Muscle of leg (tissue), 16 donors: ENCODE data around the gene WDR86. TPM values are rescaled to one million over a fixed set of nuclear protein-coding genes. Genes with fewer than 3 reads are reported as not detected.

ENCODE experiments used
- DNase-seq: peaks from one replicate; pipeline ENCODE4 v3.0.0; 2013
- H3K27ac ChIP-seq: one replicate; pipeline ENCODE4 v1.5.1; 2013; ENCODE audit warnings: mild to moderate bottlenecking, low read length, control low read depth
- H3K27me3 ChIP-seq: one replicate; pipeline ENCODE4 v1.6.1; 2013; ENCODE audit warnings: low read length; ENCODE audit not compliant: control insufficient read depth, insufficient read depth
- H3K36me3 ChIP-seq: one replicate; pipeline ENCODE4 v1.6.1; 2013; ENCODE audit warnings: low read length; ENCODE audit not compliant: control insufficient read depth, insufficient read depth
- H3K4me1 ChIP-seq: one replicate; pipeline ENCODE4 v1.6.1; 2013; ENCODE audit warnings: low read length; ENCODE audit not compliant: control insufficient read depth, insufficient read depth
- H3K4me3 ChIP-seq: one replicate; pipeline ENCODE4 v1.5.1; 2013; ENCODE audit warnings: low read length, control low read depth
- H3K9me3 ChIP-seq: replicated peaks from 2 replicates; pipeline ENCODE4 v1.6.1; 2013; ENCODE audit warnings: low read depth, low read length; ENCODE audit not compliant: control insufficient read depth
- WGBS: methylation state at CpG from one replicate; pipeline ENCODE4 v1.1.5; 2013; ENCODE audit warnings: missing lambda C conversion rate; ENCODE audit not compliant: insufficient coverage; 5-methylcytosine and 5-hydroxymethylcytosine counted together
- long read RNA-seq, 11 donors: transcript quantifications; one replicate each; lab custom pipeline, GENCODE V29; 2026
- polyA plus RNA-seq, 8 donors: library from polyadenylated mRNA; unstranded; fragments of 120-200 nt; gene quantifications; one replicate each; pipeline versions ENCODE4 v1.2.1 to v1.2.3, GENCODE V29; 2013; ENCODE audit warnings: inconsistent platforms in 1 of 8, low replicate concordance in 1 of 8; ENCODE audit not compliant: insufficient read length in 8 of 8, insufficient read depth in 1 of 8
- total RNA-seq: library from RNA; stranded (reverse); fragments of 120-200 nt; gene quantifications from one replicate; pipeline ENCODE4 v1.2.4, GENCODE V29; 2013

The WDR86 gene, protein sequence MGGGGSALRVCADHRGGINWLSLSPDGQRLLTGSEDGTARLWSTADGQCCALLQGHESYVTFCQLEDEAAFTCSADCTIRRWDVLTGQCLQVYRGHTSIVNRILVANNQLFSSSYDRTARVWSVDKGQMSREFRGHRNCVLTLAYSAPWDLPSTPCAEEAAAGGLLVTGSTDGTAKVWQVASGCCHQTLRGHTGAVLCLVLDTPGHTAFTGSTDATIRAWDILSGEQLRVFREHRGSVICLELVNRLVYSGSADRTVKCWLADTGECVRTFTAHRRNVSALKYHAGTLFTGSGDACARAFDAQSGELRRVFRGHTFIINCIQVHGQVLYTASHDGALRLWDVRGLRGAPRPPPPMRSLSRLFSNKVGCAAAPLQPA
- total RNA-seq (3.4 TPM), polyA plus RNA-seq (10 to 100 TPM in 1 of 8 donors, 1 to 10 TPM in 7; 2.8 to 11.0 (median 5.8) TPM)
- long read RNA-seq, donor 1: 0 reads
- long read RNA-seq, donor 2: 0 reads
- long read RNA-seq, donor 3, partial matches to known transcripts: 0 of 2 reads
- long read RNA-seq, donor 3, other reads (novel, unspliced or antisense): 0 of 2 reads
- long read RNA-seq, donor 4, partial matches to known transcripts: 0 of 1 reads
- long read RNA-seq, donor 4, other reads (novel, unspliced or antisense): 0 of 1 reads
- long read RNA-seq, donor 5, partial matches to known transcripts: 28 of 30 reads
- long read RNA-seq, donor 5, other reads (novel, unspliced or antisense): 0 of 30 reads
- long read RNA-seq, donor 6, partial matches to known transcripts: 0 of 4 reads
- long read RNA-seq, donor 6, other reads (novel, unspliced or antisense): 0 of 4 reads
- long read RNA-seq, donor 7: 0 reads
- long read RNA-seq, donor 8: 0 reads
- long read RNA-seq, donor 9: 0 reads
- long read RNA-seq, donor 10, partial matches to known transcripts: 0 of 1 reads
- long read RNA-seq, donor 10, other reads (novel, unspliced or antisense): 0 of 1 reads
- long read RNA-seq, donor 11: 0 reads

GRCh38 chr7:151409667-151410404 lies at the start of gene WDR86:
Gene WDR86 (minus strand): TSS chr7:151410038. CDS start chr7:151409589, 449 bp downstream.
- peak; percentile 62 for DNase-seq
- peak within 1 kb of the TSS; percentile 52 for H3K4me3 ChIP-seq
- peaks cover 21% of the 10 kb centered on the region for H3K4me1 ChIP-seq
- no peaks in the 10 kb centered on the region for H3K9me3 ChIP-seq
- no peaks in the 10 kb centered on the region for H3K36me3 ChIP-seq
- under 1% methylated on average over 60 of the region's 75 CpGs for WGBS
- peaks cover 46% of the 10 kb centered on the region for H3K27me3 ChIP-seq
- H3K27ac ChIP-seq: no peak within 1 kb of the TSS

- H3K36me3 ChIP-seq: no peaks in the 10 kb centered on the region
- 93% methylated on average over 2 of the region's 6 CpGs for WGBS
- peaks cover 5% of the 10 kb centered on the region for H3K9me3 ChIP-seq
- peaks cover 21% of the 10 kb centered on the region for H3K4me1 ChIP-seq
- no peak for DNase-seq
- no peak overlapping the region for H3K4me3 ChIP-seq
- no peak overlapping the region for H3K27ac ChIP-seq
- H3K27me3 ChIP-seq: peaks cover 3% of the 10 kb centered on the region
Observed at GRCh38 chr7:151457534-151457933, 47.7 kb upstream of the WDR86 start.

- WGBS: 61% methylated on average over 2 of the region's 4 CpGs
- Histone ChIP-seq H3K4me3 (no peak overlapping the region), H3K9me3 (no peaks in the 10 kb centered on the region), H3K27me3 (peaks cover 3% of the 10 kb centered on the region), H3K36me3 (no peaks in the 10 kb centered on the region), H3K27ac (no peak overlapping the region), H3K4me1 (peaks cover 21% of the 10 kb centered on the region)
- no peak for DNase-seq
Observed at GRCh38 chr7:151456782-151457181, 46.9 kb upstream of the WDR86 start.

DNA sequence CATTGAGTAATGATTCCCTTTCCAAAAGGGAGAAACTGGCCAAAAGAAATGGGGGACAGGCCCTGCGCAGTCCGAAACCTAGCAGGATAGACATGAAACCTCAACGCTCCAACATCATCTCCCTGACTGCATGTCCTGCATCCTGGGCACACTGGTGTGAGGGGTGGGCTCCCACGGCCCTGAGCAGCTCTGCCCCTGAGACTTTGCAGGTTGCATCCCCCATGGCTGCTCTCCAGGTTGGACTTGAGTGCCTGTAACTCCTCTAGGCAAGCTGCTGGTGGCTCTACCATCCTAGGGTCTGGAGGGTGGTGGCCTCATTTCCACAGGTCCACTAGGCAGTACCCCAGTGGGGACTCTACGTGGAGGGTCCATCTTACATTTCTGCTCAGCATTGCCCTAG lies 46.4 kb upstream of the WDR86 start:
- Histone ChIP-seq H3K4me3 (no peak overlapping the region), H3K27me3 (peaks cover 3% of the 10 kb centered on the region), H3K36me3 (no peaks in the 10 kb centered on the region), H3K4me1 (peaks cover 21% of the 10 kb centered on the region), H3K9me3 (no peaks in the 10 kb centered on the region), H3K27ac (no peak overlapping the region)
- 80% methylated on average over 1 of the region's 5 CpGs for WGBS
- DNase-seq: no peak

DNA sequence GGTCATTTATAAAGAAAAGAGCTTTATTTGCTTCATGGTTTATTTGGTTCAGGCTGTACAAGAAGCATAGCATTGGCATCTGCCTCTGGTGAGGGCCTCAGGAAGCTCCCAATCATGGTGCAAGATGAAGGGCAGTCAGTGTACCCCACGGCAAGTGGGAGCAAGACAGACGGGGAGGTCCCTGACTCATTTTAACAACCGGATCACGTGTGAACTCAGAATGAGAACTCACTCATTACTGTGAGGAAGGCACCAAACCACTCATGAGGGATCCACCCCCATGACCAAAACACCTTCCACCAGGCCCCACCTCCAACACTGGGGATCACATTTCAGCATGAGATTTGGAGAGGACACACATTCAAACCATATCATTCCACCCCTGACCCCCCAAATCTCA lies 45.9 kb upstream of the WDR86 start:
- Histone ChIP-seq H3K27me3 (peaks cover 3% of the 10 kb centered on the region), H3K36me3 (no peaks in the 10 kb centered on the region), H3K4me3 (no peak overlapping the region), H3K9me3 (no peaks in the 10 kb centered on the region), H3K4me1 (peaks cover 18% of the 10 kb centered on the region), H3K27ac (no peak overlapping the region)
- no peak for DNase-seq
- WGBS: no CpG with 5 or more reads among the region's 4 CpGs

- H3K4me3 ChIP-seq: no peak overlapping the region
- H3K4me1 ChIP-seq: peaks cover 11% of the 10 kb centered on the region
- DNase-seq: no peak
- no peak overlapping the region for H3K27ac ChIP-seq
- peaks cover 3% of the 10 kb centered on the region for H3K27me3 ChIP-seq
- 81% methylated on average over 15 of the region's 15 CpGs for WGBS
- no peaks in the 10 kb centered on the region for H3K36me3 ChIP-seq
- H3K9me3 ChIP-seq: no peaks in the 10 kb centered on the region
Observed at GRCh38 chr7:151454932-151455530, 45.2 kb upstream of the WDR86 start.

GRCh38 chr7:151454305-151454704 lies 44.5 kb upstream of the WDR86 start:
- no peak overlapping the region for H3K4me3 ChIP-seq
- H3K4me1 ChIP-seq: peaks cover 4% of the 10 kb centered on the region
- 59% methylated on average over 11 of the region's 14 CpGs for WGBS
- no peak for DNase-seq
- H3K27ac ChIP-seq: no peak overlapping the region
- no peaks in the 10 kb centered on the region for H3K9me3 ChIP-seq
- H3K27me3 ChIP-seq: peaks cover 3% of the 10 kb centered on the region
- no peaks in the 10 kb centered on the region for H3K36me3 ChIP-seq

- no peak for DNase-seq
- WGBS: 58% methylated on average over 11 of the region's 13 CpGs
- no peaks in the 10 kb centered on the region for H3K4me1 ChIP-seq
Observed at GRCh38 chr7:151453326-151453791, 43.5 kb upstream of the WDR86 start.

DNA sequence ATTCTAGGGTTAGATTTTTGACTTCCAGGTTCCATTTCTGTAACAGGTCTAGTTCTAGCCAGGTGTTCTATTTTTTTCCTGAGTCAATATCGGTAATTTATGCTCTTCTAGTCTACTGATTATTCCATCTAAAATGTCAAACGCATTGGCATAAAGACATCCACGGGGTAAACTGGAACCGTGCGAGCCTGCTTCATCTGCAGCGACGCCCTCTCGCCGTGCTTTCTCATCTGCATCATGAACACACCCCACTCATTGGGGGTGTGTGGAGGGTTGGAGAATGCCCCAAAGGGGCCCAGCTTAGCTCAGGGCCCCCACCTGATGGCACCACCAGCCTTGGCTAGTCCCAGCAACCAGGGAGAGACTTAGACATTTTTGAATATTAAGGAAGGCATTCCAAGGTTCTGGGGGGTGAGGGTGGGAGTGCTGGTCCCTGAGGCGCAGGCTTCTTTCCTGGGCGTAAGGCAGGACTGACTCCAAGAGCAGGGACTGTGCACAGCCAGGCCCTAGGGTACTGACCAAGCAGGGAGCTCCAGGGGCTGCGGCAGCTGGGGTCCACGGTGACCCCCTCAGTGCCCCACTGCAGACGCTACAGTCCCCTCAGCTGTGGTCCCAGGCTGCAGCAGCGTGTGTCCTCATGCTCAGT lies 43.0 kb upstream of the WDR86 start:
- DNase-seq: no peak
- Histone ChIP-seq H3K27me3 (peaks cover 5% of the 10 kb centered on the region), H3K9me3 (no peaks in the 10 kb centered on the region), H3K27ac (no peak overlapping the region), H3K36me3 (no peaks in the 10 kb centered on the region), H3K4me1 (no peaks in the 10 kb centered on the region), H3K4me3 (no peak overlapping the region)
- WGBS: 65% methylated on average over 7 of the region's 15 CpGs

More at GRCh38 chr7:151453326-151453791, 43.5 kb upstream of the WDR86 start:
- Histone ChIP-seq H3K36me3 (no peaks in the 10 kb centered on the region), H3K27ac (no peak overlapping the region), H3K4me3 (no peak overlapping the region), H3K9me3 (no peaks in the 10 kb centered on the region), H3K27me3 (peaks cover 5% of the 10 kb centered on the region)
